HPDE6-E6E7 (cell line): ENCODE data around the gene SPECC1L.

Source experiments
- DNase-seq: peaks from one replicate; pipeline ENCODE4 v3.0.0; 2011; ENCODE audit warnings: missing footprints; ENCODE audit errors: extremely low spot score

The SPECC1L gene

DNA sequence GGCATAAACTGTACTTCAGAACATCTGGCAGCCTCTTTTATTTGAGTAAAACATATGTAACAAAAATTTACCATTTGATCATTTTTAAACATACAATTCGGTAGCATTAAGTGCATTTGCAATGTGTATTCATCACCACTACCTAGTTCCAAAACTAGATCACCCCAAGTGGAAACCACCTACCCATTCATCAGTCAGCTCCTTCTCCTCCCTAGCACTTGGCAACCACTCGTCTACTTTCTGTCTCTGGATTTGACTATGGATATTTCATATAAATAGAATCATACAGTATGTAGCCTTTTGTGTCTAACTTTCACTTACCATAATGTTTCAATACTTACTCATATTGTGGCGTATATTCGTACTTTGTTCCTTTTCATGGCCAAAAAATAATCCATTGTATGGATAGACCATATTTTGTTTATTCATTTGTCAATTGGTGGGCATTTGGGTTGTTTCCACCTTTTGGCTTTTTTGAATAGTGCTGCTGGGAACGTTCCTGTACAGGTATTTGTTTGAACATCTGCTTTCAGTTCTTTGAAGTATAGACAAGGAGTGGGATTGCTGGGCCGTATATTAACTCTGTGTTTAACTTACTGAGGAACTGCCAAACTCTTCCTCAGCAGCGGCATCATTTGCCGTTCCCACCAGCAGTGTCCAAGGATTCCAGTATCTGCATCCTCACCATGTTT lies 129.5 kb downstream of the SPECC1L start:
- DNase-seq: no peak

DNA sequence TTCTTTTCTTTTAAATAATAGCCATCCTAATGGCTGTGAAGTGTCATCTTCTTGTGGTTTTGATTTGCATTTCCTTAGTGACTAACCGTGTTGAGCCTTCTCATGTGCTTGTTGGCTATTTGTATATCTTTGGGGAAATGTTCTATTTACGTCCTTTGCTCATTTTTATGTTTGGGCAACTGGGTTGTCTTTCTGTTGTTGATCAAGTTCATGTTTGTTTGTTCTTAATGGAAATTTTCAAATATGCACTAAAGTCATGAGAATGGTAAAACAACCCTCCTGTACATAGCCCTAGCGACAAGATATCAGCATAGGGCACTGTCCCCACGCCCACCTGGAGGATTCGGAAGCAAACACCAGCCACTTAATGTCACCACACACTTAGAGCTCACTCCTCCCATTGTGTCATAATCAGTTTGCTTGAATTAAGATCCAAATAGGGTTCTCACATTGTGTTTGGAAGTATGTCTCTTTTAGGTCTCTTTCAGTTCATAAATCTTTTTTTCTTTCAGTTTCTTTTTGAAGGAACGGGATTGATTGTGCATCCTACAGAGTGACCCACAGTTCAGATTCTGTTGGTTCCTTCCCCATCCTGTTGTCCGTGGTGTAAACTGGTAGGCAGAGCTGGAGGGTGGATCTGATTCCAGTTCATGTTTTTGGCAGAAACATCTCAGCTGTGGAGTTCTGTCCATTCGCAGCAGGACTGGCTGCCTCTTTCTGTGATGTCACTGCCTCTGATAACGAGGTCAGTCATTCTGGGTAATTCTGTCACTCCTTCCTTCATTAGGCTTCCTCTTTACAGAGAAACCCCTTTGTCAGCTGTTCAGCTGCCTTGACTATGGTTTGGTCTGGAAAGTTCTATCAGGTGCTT lies 130.3 kb downstream of the SPECC1L start:
- no peak for DNase-seq

DNA sequence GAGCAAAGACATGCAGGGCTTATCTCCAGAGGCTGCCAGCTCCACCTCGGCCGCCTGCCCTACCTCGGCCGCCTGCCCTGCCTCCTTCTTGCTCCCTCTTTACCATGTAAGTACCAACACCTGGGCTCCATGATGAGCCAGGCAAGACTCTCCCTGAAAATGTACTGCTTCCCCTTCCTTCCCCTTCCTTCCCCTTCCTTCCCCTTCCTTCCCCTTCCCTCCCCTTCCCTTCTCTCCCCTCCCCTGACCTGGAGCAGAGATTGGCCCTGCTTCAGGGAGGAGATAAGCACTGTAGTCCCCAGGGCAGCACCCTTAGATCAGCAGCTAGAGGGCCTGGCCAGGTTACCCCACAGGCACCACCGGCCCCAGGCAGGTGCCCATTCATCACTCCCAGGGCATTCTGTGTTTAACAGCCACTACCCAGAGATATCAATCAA lies 131.3 kb downstream of the SPECC1L start:
- DNase-seq: no peak

DNA sequence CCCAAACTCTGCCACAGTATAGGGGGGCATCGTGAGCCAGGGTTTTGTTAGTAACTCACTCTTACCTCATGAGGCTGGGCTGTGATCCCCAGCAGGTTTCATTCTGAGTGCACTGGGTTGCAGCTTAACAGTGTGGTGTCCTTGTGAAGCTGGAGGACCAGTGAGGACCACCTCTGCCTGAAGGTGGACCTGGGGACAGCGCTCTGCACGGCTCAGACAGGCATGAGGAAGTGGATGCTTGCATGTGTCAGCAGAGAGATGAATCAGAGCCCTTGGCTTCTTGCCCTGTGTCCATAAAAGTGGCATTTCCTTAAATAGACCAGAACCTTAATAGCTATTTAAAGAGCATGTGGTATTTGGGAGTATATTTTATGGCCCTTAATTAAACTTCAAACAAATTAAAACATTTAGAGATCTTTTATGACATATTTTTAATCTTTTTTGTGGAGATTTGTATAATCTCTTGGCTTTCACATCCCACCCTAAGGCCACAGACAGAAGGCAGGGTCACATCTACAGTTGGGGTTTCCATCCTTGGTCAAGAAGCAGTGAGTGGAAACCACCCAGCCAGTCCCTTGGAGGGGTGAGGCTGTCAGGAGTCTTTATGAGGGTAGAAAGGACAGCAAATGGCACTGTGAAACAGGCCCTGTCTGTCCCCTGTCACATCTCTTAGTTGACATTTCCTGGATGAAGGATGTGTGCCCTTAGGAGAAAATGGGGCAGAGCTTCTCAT lies 132.0 kb downstream of the SPECC1L start:
- peak; percentile 80 for DNase-seq

DNA sequence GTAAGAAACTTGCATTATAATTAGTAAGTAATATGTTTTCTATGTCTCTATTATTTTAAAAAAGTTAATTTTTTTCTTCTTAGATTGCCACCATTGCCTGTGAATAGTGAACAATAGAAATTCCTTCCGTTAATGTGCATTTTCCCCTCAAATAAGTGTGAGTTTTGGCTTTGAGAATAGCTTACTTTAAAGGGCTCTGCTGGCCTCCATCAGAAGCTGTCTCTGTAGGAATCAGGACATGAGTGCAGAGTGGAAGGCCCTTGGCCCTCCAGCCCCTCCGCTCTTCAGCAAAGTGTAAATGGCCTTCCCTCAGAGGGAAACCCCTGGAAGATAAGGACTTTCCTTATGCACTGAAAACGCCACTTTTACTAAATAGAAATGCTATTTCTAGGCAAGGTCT lies 132.7 kb downstream of the SPECC1L start:
- no peak for DNase-seq

DNA sequence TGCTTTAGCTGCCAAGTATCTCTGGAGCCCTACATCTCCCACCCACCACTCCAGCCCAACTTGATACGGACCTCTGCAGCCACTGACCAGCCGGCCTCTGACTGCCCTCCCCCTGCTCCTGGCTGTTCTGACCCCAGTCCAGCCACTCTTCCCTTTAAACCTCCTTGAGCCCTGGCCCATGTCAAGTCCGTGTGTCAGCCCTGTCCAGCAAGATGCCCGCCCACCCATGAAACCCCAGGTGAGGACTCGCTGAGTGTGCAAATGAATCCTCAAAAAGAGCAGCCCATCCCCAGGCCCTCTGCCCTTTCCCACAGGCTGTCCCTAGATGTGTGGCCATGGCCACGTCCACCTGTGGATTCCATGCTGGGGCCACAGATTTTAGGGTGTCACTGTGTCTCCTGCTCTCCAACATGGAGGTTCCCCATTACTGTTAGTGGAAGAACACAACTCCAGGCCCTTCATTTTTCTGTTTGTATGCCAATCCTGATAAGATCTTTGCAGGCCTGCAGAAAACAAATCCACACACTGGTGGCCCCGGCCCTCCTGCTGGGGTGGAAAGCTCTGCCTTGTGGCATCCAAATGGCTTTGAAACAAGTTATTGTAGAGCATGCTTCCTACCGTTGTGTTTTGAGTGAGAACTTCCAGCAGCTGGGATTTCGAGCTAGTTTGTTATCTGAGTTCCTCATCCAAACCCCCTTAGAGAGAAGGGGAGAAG lies 134.1 kb downstream of the SPECC1L start:
- DNase-seq: no peak

DNA sequence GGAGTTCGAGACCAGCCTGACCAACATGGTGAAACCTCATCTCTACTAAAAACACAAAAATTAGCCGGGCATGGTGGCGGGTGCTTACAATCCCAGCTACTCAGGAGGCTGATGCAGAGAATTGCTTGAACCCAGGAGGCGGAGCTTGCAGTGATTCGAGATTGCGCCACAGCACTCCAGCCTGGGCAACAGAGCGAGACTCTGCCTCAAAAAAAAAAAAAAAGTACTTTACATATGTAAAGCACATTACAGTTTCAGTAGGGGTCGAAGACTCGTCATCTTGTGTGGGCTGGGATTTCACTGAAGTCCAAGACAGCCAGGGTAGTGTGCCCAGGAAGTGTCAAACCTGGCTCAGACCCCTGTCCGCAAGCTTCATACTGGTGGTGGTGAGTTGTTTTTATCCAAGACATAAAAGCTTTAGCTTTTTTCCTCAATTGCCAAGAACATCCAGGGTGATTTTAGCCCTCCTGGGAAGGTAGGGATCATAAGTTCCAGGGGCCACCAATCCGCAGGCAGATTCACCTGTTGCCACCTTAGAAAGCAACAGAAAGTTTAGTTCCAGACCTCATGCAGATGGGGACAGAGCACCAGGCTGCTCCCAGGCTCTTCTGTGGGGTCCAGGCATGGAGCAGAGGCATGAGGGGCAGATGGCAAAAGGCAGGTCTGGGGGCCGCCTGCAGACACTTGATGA lies 135.1 kb downstream of the SPECC1L start:
- DNase-seq: no peak

DNA sequence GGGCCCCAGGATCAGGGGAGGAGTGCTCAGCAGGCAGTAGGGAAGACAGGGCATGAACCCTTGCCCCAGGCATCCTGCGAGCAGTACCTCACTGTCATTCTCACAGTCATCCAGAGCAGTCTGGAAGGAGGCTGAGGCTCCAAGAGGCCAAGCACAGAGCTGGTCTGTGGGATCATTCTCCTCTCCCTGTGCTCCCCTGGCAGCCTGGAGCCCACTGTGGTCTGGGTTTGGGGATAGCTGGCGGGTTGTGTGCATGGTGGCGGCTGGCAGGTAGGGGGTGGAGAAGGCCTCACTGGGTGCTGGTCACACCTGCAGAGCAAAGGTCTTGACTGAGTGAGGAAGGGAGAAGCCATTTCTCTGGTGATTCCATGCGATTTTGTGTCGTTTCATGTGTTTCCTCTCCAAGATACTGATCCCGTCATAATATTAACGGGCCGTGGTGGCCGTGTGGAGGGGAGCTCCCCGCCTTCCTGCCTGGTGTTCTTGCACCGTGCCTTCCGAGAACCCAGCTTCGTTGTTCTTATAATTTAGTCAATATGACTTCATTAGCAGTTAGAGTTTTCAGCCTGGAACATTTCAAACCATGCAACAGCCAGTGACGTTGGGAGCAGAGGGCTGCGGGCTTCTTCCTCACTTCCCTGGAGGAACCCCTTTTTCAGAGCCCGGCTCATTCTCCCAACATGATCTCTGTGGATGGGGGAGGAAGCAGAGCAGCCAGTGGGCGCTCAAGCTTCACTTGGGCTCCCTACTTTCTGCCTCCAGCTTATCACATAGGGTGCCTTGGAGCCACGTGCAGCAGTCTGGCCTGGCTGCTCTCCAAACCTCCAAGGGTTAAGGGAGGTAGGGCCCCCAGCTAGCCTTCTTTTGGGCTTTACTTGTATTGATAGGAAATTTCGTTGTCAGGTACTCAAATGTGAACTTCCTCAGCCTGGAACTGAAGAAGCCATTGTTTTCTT lies 136.0 kb downstream of the SPECC1L start:
- no peak for DNase-seq

DNA sequence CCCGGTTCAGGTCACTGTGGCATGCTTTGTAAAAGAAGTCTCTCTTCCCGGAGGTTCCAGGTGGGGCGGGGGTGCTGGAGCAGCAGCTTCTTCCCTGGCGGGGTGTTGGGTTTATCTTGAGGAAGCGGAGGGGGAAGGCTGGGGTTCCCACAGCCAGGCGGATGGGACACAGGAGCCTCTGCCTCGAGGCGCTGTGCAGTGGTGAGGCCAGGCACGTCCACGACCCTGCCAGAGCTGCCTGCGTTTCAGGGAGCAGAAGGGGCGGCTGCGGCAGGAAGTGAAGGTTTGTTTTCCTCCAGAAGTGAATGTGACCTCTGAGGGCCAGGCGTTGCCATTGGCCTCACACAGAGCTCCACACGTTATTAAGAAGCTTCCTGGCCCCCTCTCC lies 136.6 kb downstream of the SPECC1L start:
- no peak for DNase-seq

DNA sequence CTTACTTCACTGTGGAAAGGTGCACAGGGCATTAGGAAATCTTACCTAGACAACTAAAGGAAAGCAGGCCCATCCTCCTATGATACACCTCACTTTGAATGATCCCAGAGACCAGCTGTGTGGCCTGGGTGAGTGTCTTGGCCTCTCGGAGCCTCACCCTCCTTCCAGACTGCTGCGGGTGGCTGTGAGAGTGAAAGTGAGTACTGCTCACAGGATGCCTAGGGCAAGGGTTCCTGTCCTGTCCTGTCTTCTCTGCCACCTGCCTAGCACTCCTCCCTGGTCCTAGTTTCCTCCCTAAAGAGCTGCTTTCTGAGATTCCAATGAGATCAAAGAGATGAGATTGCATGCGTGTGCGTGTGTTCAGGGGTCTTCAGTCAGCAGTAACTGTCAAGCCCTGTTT lies 137.3 kb downstream of the SPECC1L start:
- no peak for DNase-seq

DNA sequence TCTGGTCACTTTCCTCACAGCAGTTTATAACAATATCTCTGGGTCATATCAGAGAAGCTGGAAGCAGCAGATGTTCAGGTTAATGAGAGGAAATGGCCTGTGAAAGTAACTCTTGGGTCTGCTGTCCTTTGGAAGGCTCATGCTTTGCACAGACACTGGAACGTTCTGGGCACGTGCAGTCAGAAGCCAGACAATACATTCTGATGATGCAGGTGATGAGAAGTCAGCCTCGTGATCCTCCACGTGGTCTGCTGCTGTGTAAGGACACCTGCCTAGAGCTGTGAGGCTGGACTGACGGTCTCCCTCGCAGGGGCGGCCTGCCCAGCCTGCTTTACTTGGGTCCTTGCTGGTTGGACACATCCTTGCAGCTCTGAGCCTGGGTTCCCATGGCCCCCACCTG lies 138.0 kb downstream of the SPECC1L start:
- DNase-seq: no peak

DNA sequence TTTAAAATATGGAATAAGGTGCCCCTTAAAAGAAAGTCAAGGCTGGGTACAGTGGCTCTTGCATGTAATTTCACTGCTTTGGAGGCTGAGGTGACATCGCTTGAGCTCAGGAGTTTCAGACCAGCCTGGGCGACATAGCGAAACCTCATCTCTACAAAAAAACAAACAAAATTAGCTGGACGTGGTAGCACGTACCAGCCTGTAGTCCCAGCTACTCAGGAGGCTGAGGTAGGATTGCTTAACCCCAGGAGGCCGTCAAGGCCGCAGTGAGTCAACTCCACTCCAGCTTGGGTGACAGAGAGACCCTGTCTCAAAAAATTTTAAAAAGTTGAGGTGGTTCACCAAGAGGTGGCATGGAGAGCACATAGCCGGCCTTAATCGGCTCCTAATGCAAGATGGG lies 139.1 kb downstream of the SPECC1L start:
- no peak for DNase-seq

DNA sequence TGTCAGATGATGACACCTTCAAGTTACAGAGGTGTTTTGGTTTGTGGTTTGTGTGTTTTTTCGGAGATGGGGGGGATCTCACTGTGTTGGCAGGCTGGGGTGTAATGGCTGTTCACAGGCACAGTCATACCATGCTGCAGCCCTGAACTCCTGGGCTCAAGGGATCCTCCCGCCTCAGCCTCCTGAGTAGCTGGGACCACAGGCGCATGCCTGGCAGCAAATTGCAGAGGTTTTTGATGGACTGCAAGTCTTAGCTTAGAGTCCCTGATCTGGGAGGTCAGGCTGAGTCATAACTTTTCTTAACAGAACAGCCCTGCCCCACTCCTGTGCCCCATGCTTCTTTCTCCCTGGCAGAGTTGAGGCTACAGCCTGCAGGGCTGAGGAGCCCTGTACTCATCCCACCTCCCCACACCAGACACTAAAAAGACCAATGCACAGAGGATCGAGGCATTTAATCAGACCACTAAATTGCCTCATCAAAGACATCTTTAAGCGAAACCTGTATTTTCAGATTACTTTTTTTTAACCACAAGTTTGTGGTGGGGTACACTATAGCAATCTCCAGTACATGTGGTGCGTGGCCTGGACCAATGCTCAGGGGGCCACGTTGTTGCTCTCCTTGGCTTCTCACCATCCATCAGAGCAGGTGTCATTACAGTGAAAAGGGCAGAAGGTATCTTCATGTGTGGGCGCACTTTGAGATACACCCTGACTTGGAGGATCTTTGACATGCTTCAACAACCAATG lies 139.7 kb downstream of the SPECC1L start:
- no peak for DNase-seq

DNA sequence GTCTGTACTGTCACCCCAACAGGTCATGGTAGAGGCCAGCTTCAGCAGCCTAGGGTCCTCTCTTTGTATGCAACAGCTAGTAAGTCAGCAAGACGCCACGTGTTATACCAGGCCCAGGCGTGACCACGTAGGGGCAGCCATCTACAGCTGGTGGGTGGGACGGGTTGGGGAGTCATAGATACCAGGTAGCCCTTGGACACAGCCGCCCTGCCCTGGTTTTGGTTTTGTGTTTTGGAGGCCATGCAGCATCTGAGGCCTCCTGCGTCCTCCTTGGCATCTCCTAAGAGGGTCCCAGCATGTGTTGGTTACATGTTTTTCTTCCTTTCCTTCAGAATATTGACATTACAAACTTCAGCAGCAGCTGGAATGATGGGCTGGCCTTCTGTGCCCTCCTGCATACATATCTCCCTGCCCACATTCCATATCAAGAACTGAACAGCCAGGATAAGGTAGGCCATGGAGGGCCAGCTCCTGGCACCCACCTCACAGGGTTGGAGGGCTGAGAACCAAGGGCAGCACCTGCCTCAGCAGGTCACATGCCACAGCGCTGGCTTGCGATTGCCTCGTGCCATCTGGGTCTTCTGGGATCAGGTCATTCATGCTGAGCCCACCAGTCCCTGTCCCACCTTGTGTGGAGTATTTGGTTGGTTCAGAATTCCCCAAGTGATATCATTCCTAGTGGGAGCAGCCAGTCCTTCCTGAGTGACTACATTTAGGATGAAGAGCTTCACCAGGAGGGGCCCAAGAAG lies 140.8 kb downstream of the SPECC1L start:
- DNase-seq: no peak

DNA sequence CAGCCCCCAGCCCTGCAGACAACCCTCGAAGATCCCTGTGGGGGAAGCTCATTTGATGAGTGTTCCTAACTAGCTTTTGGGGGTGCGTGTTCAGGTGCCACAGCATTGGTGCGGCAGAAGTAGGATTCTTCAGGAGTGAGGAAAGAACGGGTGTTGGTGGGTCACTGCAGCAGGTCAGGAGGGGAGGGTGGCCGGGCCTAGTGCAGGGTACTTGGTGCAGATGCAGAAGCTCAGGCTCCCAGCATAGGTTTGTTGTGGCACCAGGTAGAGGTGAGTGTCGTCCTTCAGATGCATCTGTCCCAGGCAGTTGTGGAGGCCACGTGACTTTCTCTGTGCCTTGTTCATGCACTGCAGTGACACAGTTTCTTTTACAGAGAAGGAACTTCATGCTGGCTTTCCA lies 141.6 kb downstream of the SPECC1L start:
- DNase-seq: no peak

DNA sequence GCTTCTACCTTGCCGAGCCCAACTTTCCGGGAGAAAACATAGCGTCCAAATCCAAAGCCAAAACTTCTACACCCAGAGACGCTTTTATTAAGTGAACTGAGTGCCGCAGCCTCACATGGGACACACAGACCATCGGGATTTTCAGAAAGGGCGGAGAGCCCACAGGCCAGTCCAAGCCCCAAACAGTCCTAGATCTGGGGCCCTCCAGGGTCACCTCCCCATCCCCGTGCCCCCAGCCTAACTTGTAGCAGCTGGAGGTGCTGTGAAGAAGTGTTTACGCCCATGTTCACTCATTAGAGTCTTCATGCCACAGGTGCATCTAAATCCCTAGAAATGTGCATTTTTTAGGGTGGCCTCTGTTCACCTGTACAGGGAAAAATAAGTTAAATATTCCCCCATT lies 142.6 kb downstream of the SPECC1L start:
- no peak for DNase-seq

DNA sequence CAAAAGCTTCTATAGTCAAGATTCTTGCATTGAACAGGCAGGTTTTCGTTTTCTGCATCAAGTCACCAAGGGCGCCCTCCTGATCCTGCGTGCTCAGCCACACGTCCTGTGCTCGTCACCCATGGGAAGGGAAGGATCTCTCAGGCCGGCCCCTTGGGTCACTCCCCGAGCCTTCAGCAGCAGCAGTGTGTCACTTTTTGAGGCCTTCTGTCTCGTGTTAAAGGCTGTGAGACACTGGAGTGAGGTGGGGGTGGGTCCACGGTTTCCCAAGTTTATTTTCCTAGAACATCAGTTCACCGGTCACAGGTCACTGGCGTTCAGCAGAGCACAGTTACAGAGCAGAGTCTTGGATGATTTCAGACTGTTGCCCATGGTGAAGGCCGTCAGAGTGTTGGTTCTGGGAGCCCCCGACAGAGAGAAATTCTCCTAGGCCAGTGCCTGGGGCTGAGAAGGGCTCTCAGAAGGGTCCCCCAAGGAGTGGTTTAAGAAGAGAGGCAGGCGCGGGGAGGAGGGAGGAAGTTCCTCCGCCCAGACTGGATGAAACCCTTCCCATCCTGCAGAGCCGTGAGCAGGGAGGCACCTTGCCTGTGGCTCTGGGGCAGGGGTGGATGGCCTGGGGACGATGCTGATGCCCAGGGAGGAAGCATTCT lies 143.2 kb downstream of the SPECC1L start:
- no peak for DNase-seq

DNA sequence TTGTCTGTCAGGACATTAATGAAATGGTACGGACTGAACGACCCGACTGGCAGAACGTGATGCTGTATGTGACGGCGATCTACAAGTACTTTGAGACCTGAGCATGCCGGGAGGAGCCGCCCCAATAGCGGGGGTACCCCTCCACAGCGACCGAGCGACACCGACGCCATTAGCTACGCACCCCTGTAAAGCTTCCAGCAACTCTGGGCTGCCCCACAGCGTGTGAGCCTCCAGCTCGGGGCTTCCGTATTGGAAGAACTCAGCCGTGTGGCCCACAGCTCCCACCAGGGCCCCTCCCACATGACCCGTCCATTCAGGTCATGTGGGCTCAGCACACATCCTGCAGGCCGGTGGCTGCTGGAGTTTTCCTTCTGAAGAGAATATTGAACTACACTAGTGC lies 143.9 kb downstream of the SPECC1L start:
- DNase-seq: no peak
